ENCODE measurements around the gene ADAD2. TPM values are rescaled to one million over a fixed set of nuclear protein-coding genes. Genes with fewer than 3 reads are reported as not detected.

Gene ADAD2
- total and polyA plus RNA-seq, 4 donors, result 0.14 to 0.44 (median 0.33) TPM; not detected in 1

- WGBS, result 81% methylated on average over 10 of the region's 10 CpGs
- no peaks in the 10 kb centered on the region for H3K36me3 ChIP-seq (ENCODE audit: control insufficient read depth in 4 of 4, insufficient read depth in 3 of 4, low read depth in 1 of 4, low read length in 3 of 4)
- H3K27me3 ChIP-seq (ENCODE audit: control insufficient read depth in 4 of 4, insufficient read depth in 4 of 4, low read length in 3 of 4), result peaks cover 0 to 9% (median 1%) of the 10 kb centered on the region in 4 donors
- TF ChIP-seq NR2F2 (IDR thresholded peaks at IDR 0.05), result no peak
- no peak for TF ChIP-seq YY1 (IDR thresholded peaks at IDR 0.05)
- TF ChIP-seq MAX (IDR thresholded peaks at IDR 0.05), result no peak
- TF ChIP-seq HNF4G (IDR thresholded peaks at IDR 0.05), result no peak
- TF ChIP-seq HNF4A (conservative IDR thresholded peaks at IDR 0.05), result no peak
- no peak for TF ChIP-seq REST (IDR thresholded peaks at IDR 0.05)
- no peak for TF ChIP-seq EGR1 (IDR thresholded peaks at IDR 0.05; ENCODE audit: low read depth in 2 of 2)
- no peak for TF ChIP-seq RAD21 (IDR thresholded peaks at IDR 0.05)
- TF ChIP-seq RXRA (IDR thresholded peaks at IDR 0.05), result no peak
- no peak for DNase-seq (ENCODE audit: low spot score)
- no peak overlapping the region for H3K9ac ChIP-seq (ENCODE audit: low read depth in 1 of 2, low read length in 2 of 2)
- H3K27ac ChIP-seq (ENCODE audit: low read depth in 1 of 2, low read length in 2 of 2), result no peak overlapping the region
- H3K9me3 ChIP-seq (ENCODE audit: control insufficient read depth in 4 of 4, low read length in 3 of 4), result no peaks in the 10 kb centered on the region
- H3K4me1 ChIP-seq (ENCODE audit: control insufficient read depth in 4 of 4, insufficient read depth in 4 of 4, low read length in 3 of 4), result no peaks in the 10 kb centered on the region
- H3K4me3 ChIP-seq (ENCODE audit: low read depth in 1 of 3, low read length in 3 of 3), result no peak overlapping the region
These were observed 29.9 kb upstream of the ADAD2 start for GRCh38 chr16:84161037-84161436.

- 69% methylated on average over 3 of the region's 3 CpGs for WGBS
- DNase-seq (ENCODE audit: low spot score), result no peak
- H3K4me1 ChIP-seq (ENCODE audit: control insufficient read depth in 4 of 4, insufficient read depth in 4 of 4, low read length in 3 of 4), result no peaks in the 10 kb centered on the region
- H3K27ac ChIP-seq (ENCODE audit: low read depth in 1 of 2, low read length in 2 of 2), result no peak overlapping the region
- no peaks in the 10 kb centered on the region for H3K36me3 ChIP-seq (ENCODE audit: control insufficient read depth in 4 of 4, insufficient read depth in 3 of 4, low read depth in 1 of 4, low read length in 3 of 4)
- TF ChIP-seq ZBTB33 (IDR thresholded peaks at IDR 0.05), result no peak
- no peak for TF ChIP-seq REST (IDR thresholded peaks at IDR 0.05)
- TF ChIP-seq JUND (IDR thresholded peaks at IDR 0.05), result no peak
- TF ChIP-seq HNF4G (IDR thresholded peaks at IDR 0.05), result no peak
- no peak for TF ChIP-seq EGR1 (IDR thresholded peaks at IDR 0.05; ENCODE audit: low read depth in 2 of 2)
- TF ChIP-seq TAF1 (conservative IDR thresholded peaks at IDR 0.05), result no peak
- TF ChIP-seq HNF4A (conservative IDR thresholded peaks at IDR 0.05), result no peak
- no peak for TF ChIP-seq RAD21 (IDR thresholded peaks at IDR 0.05)
- no peak for TF ChIP-seq YY1 (IDR thresholded peaks at IDR 0.05)
- no peak for TF ChIP-seq FOXA1 (IDR thresholded peaks at IDR 0.05)
- TF ChIP-seq RXRA (IDR thresholded peaks at IDR 0.05), result no peak
- no peak for TF ChIP-seq SP1 (IDR thresholded peaks at IDR 0.05)
- no peak for TF ChIP-seq NR2F2 (IDR thresholded peaks at IDR 0.05)
- no peak for TF ChIP-seq ATF3 (IDR thresholded peaks at IDR 0.05)
- TF ChIP-seq MAX (IDR thresholded peaks at IDR 0.05), result no peak
- no peak overlapping the region for H3K9ac ChIP-seq (ENCODE audit: low read depth in 1 of 2, low read length in 2 of 2)
- H3K9me3 ChIP-seq (ENCODE audit: control insufficient read depth in 4 of 4, low read length in 3 of 4), result no peaks in the 10 kb centered on the region
- H3K27me3 ChIP-seq (ENCODE audit: control insufficient read depth in 4 of 4, insufficient read depth in 4 of 4, low read length in 3 of 4), result peaks cover 0 to 9% (median 1%) of the 10 kb centered on the region in 4 donors
- H3K4me3 ChIP-seq (ENCODE audit: low read depth in 1 of 3, low read length in 3 of 3), result no peak overlapping the region
These were observed 29.2 kb upstream of the ADAD2 start for GRCh38 chr16:84161801-84162200.

Data from liver (tissue), 9 donors.